Measurements from ENCODE around the gene CEP126.

CEP126 gene

DNA sequence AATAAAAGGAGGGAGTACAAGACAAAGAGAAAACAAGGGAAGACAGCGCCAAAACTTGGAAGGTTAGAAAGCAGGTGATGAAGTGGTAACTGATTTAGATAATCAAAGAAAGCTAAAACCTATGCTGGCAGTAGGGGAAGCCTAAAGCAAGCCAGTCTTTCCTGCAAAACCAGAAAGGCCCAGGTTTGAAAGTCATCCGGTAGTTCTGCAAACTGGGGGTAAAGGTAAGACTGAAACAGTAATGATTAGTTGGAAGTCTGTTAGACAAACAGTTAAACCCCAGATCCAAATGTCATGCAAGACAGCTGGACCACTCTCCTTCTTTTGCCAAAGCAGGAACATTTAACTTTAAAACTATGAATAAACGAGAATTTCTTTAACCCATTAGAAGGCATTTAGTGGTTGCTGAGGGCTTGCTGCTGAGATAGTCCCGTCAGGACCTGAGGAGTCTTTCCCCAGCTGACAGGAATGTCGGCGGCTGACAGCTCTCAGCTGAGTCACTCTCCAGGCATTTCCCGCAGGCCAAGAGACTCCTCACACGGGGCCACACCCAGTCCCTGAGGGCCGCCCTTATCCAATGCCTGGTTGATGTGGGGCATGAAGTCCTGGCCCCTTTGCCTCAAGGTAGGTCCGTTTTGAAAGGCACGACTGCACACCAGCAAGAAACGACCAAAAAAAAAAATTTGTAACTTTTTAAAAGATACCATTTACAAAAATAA, 96.1 kb downstream of the CEP126 start:
- no peak for DNase-seq (ENCODE audit: low spot score)

- DNase-seq (ENCODE audit: low spot score), result no peak
Measured at GRCh38 chr11:102012946-102013345, 98.1 kb downstream of the CEP126 start.

DNA sequence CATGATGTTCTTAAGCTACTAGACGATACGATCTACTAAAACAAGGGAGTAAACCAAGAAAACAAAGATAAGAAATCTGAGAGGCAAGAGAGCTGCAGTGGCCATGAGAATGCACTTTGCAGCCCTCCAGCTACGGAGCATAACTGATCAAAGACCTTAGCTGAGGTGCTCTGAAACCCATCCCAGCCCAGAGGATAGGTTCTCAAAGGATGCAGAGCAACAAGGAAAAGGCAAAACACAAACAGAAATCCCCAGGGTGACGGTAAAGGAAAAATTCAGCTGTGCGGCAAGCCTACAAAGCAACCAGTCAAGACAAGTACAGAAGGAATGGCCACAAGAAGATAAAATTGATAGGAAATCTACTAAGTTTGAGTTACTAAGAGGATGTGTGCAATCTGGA, 99.9 kb downstream of the CEP126 start:
- no peak for DNase-seq (ENCODE audit: low spot score)

DNA sequence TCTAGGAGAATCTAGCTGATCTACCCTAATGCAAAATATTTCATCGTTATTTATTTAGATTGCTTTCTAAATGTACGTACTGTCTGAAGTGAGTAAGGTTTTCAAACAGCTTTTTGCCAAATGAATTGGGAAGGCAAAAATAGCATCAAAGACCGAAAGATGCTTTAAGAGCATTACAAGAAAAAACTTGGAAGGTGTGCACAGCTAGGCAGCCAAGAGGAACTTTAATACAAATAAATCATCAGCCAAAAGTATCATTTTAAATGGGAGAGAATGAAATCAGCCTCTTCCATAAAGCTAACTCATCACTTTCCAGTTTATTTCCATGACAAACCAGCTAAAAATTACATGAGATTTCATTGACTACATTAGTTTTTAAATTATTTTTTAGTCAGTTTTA, 102.2 kb downstream of the CEP126 start:
- DNase-seq (ENCODE audit: low spot score), result no peak

DNA sequence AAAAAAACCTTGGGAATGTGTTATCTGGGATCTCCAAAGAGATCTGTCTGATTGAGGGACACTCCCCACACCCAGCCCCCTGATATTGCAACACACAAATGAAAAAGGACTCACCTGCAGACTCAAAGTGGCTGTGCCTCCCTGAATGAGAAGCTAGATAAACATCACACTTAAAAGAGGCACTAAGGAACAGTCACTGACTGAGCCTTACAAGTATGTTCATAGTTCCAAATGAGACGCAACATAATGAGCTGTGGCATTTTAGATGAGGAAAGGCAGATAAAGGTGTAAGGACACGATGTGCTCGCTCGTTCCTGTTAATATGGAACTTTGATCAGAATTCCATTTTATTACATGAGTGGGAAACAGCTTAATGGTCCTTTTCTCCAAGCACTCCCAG, 111.4 kb downstream of the CEP126 start:
- DNase-seq (ENCODE audit: low spot score), result no peak

GRCh38 chr11:102026959-102027358, 112.1 kb downstream of the CEP126 start:
- DNase-seq (ENCODE audit: low spot score), result no peak

DNA sequence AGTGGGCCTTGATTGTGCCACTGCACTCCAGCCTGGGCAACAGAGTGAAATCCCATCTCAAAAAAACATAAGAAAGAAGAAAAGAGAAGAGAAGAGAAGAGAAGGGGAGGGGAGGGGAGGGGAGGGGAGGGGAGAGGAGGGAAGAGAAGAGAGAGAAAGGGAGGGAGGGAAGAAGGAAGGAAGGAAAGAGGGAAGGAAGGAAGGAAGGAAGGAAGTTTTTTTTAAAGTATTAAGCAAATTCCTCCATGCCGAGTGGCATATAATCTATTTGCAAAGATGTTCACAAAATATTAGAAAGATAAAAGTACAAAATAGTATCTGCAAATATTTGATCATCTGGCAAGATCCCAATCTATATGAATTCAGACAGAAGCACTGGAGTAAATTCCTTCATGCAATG, 121.9 kb downstream of the CEP126 start:
- no peak for DNase-seq (ENCODE audit: low spot score)

- no peak for DNase-seq (ENCODE audit: low spot score)
Measured at GRCh38 chr11:102046841-102047240, 132.0 kb downstream of the CEP126 start.

GRCh38 chr11:102047305-102047924, 132.6 kb downstream of the CEP126 start, which contains the start of gene CFAP300:
Gene CFAP300, plus strand, starts transcription at chr11:102047437. Its CDS starts 34 bp downstream, at chr11:102047471.
- peak; percentile 27 for DNase-seq (ENCODE audit: low spot score)
